Stimulated activated memory B cell treated with anti-CD40 and anti-IgM and Interleukin-4, amounts not matched to agents 10 μg/mL and 1 μg/mL and 100 μg/mL, for 72 hours (primary cell): Measurements from ENCODE around the gene CSNK2B.
A peak's percentile ranks its signal among the peaks of the same experiment; 100 is the strongest.

ENCODE experiments used
- ATAC-seq: fragments of 150-1000 bp; cut with Tn5 transposase; 2 replicates; pipeline ENCODE4 v1.10.0; 2021
- H3K27ac Mint-ChIP-seq: one replicate; pipeline ENCODE4 v1.8.0; 2022; ENCODE audit warnings: mild to moderate bottlenecking, mixed read lengths
- H3K27me3 Mint-ChIP-seq: one replicate; pipeline ENCODE4 v1.8.0; 2022; ENCODE audit warnings: mixed read lengths
- H3K36me3 Mint-ChIP-seq: one replicate; pipeline ENCODE4 v1.8.0; 2022; ENCODE audit warnings: mixed read lengths
- H3K4me1 Mint-ChIP-seq: one replicate; pipeline ENCODE4 v1.8.0; 2022; ENCODE audit warnings: mixed read lengths
- H3K4me3 Mint-ChIP-seq: one replicate; pipeline ENCODE4 v1.8.0; 2022; ENCODE audit warnings: mild to moderate bottlenecking, moderate library complexity, mixed read lengths
- H3K9me3 Mint-ChIP-seq: one replicate; pipeline ENCODE4 v1.8.0; 2022; ENCODE audit warnings: mixed read lengths

Gene CSNK2B

GRCh38 chr6:31689249-31690110 lies 23.6 kb downstream of the CSNK2B start:
- peaks cover 55% of the 10 kb centered on the region for H3K36me3 Mint-ChIP-seq
- no peaks in the 10 kb centered on the region for H3K9me3 Mint-ChIP-seq
- H3K27me3 Mint-ChIP-seq, result no peaks in the 10 kb centered on the region
- H3K4me3 Mint-ChIP-seq, result no peak overlapping the region
- no peak for ATAC-seq
- H3K4me1 Mint-ChIP-seq, result peaks cover 28% of the 10 kb centered on the region
- H3K27ac Mint-ChIP-seq, result peak overlapping the region; percentile 62

- Mint-ChIP-seq H3K27ac (peak overlapping the region; percentile 62), H3K4me3 (no peak overlapping the region), H3K9me3 (no peaks in the 10 kb centered on the region), H3K27me3 (no peaks in the 10 kb centered on the region), H3K36me3 (peaks cover 55% of the 10 kb centered on the region), H3K4me1 (peaks cover 28% of the 10 kb centered on the region)
- ATAC-seq, result no peak
Observed at GRCh38 chr6:31690231-31691077, 24.6 kb downstream of the CSNK2B start.

- H3K9me3 Mint-ChIP-seq, result no peaks in the 10 kb centered on the region
- no peak overlapping the region for H3K4me3 Mint-ChIP-seq
- no peak for ATAC-seq
- H3K27ac Mint-ChIP-seq, result no peak overlapping the region
- H3K27me3 Mint-ChIP-seq, result no peaks in the 10 kb centered on the region
- H3K4me1 Mint-ChIP-seq, result peaks cover 28% of the 10 kb centered on the region
- peaks cover 54% of the 10 kb centered on the region for H3K36me3 Mint-ChIP-seq
Observed at GRCh38 chr6:31691078-31691463, 25.2 kb downstream of the CSNK2B start.

- peaks cover 28% of the 10 kb centered on the region for H3K4me1 Mint-ChIP-seq
- H3K4me3 Mint-ChIP-seq, result no peak overlapping the region
- H3K9me3 Mint-ChIP-seq, result no peaks in the 10 kb centered on the region
- peaks cover 54% of the 10 kb centered on the region for H3K36me3 Mint-ChIP-seq
- ATAC-seq, result no peak
- H3K27ac Mint-ChIP-seq, result no peak overlapping the region
- no peaks in the 10 kb centered on the region for H3K27me3 Mint-ChIP-seq
Observed at GRCh38 chr6:31691564-31692108, 25.8 kb downstream of the CSNK2B start.

- Mint-ChIP-seq H3K27me3 (no peaks in the 10 kb centered on the region), H3K36me3 (peaks cover 57% of the 10 kb centered on the region), H3K9me3 (no peaks in the 10 kb centered on the region), H3K27ac (no peak overlapping the region), H3K4me1 (peaks cover 30% of the 10 kb centered on the region), H3K4me3 (no peak overlapping the region)
- no peak for ATAC-seq
Observed at GRCh38 chr6:31692353-31692752, 26.5 kb downstream of the CSNK2B start.

GRCh38 chr6:31692886-31693285 lies 27.0 kb downstream of the CSNK2B start:
- H3K4me3 Mint-ChIP-seq, result no peak overlapping the region
- H3K27me3 Mint-ChIP-seq, result no peaks in the 10 kb centered on the region
- no peak for ATAC-seq
- H3K36me3 Mint-ChIP-seq, result peaks cover 57% of the 10 kb centered on the region
- H3K9me3 Mint-ChIP-seq, result no peaks in the 10 kb centered on the region
- peaks cover 35% of the 10 kb centered on the region for H3K4me1 Mint-ChIP-seq
- no peak overlapping the region for H3K27ac Mint-ChIP-seq

GRCh38 chr6:31693535-31693934 lies 27.7 kb downstream of the CSNK2B start:
- H3K27me3 Mint-ChIP-seq, result no peaks in the 10 kb centered on the region
- ATAC-seq, result no peak
- H3K4me1 Mint-ChIP-seq, result peaks cover 37% of the 10 kb centered on the region
- no peak overlapping the region for H3K4me3 Mint-ChIP-seq
- no peaks in the 10 kb centered on the region for H3K9me3 Mint-ChIP-seq
- peaks cover 55% of the 10 kb centered on the region for H3K36me3 Mint-ChIP-seq
- no peak overlapping the region for H3K27ac Mint-ChIP-seq

GRCh38 chr6:31697555-31697954 lies 31.7 kb downstream of the CSNK2B start:
- no peaks in the 10 kb centered on the region for H3K9me3 Mint-ChIP-seq
- peak overlapping the region; percentile 23 for H3K27ac Mint-ChIP-seq
- H3K4me1 Mint-ChIP-seq, result peaks cover 33% of the 10 kb centered on the region
- H3K27me3 Mint-ChIP-seq, result no peaks in the 10 kb centered on the region
- H3K4me3 Mint-ChIP-seq, result no peak overlapping the region
- no peak for ATAC-seq
- H3K36me3 Mint-ChIP-seq, result peaks cover 24% of the 10 kb centered on the region

- peak overlapping the region; percentile 96 for H3K27ac Mint-ChIP-seq
- H3K4me1 Mint-ChIP-seq, result peaks cover 30% of the 10 kb centered on the region
- no peak for ATAC-seq
- H3K9me3 Mint-ChIP-seq, result no peaks in the 10 kb centered on the region
- H3K4me3 Mint-ChIP-seq, result no peak overlapping the region
- H3K36me3 Mint-ChIP-seq, result peaks cover 17% of the 10 kb centered on the region
- no peaks in the 10 kb centered on the region for H3K27me3 Mint-ChIP-seq
Observed at GRCh38 chr6:31700740-31701401, 35.0 kb downstream of the CSNK2B start.

GRCh38 chr6:31701666-31702404 lies 36.0 kb downstream of the CSNK2B start:
- H3K4me3 Mint-ChIP-seq, result peak overlapping the region; percentile 100
- H3K4me1 Mint-ChIP-seq, result peaks cover 30% of the 10 kb centered on the region
- ATAC-seq, result no peak

GRCh38 chr6:31702405-31702818 lies 36.5 kb downstream of the CSNK2B start:
- H3K4me1 Mint-ChIP-seq, result peaks cover 27% of the 10 kb centered on the region
- peaks cover 5% of the 10 kb centered on the region for H3K36me3 Mint-ChIP-seq
- H3K27me3 Mint-ChIP-seq, result no peaks in the 10 kb centered on the region
- no peaks in the 10 kb centered on the region for H3K9me3 Mint-ChIP-seq
- ATAC-seq, result peak; percentile 4
- H3K4me3 Mint-ChIP-seq, result peak overlapping the region; percentile 100
- H3K27ac Mint-ChIP-seq, result peak overlapping the region; percentile 96

More at GRCh38 chr6:31701666-31702404, 36.0 kb downstream of the CSNK2B start:
- Mint-ChIP-seq H3K9me3 (no peaks in the 10 kb centered on the region), H3K27me3 (no peaks in the 10 kb centered on the region), H3K27ac (peak overlapping the region; percentile 96), H3K36me3 (peaks cover 10% of the 10 kb centered on the region)

- H3K4me3 Mint-ChIP-seq, result peak within 1 kb of the TSS; percentile 100
- H3K9me3 Mint-ChIP-seq, result no peaks in the 10 kb centered on the region
- H3K27me3 Mint-ChIP-seq, result no peaks in the 10 kb centered on the region
- ATAC-seq, result peak; percentile 99
- peaks cover 20% of the 10 kb centered on the region for H3K4me1 Mint-ChIP-seq
- H3K36me3 Mint-ChIP-seq, result no peaks in the 10 kb centered on the region
- H3K27ac Mint-ChIP-seq, result peak within 1 kb of the TSS; percentile 96
Observed at GRCh38 chr6:31702819-31703716, 37.2 kb downstream of the CSNK2B start, which contains the start of gene ABHD16A. Gene ABHD16A (minus strand): TSS chr6:31703324. CDS start chr6:31703281, 43 bp downstream.

GRCh38 chr6:31705931-31706330 lies 40.1 kb downstream of the CSNK2B start:
- Mint-ChIP-seq H3K27ac (no peak overlapping the region), H3K36me3 (no peaks in the 10 kb centered on the region), H3K4me1 (peaks cover 24% of the 10 kb centered on the region), H3K4me3 (no peak overlapping the region), H3K9me3 (no peaks in the 10 kb centered on the region), H3K27me3 (no peaks in the 10 kb centered on the region)
- no peak for ATAC-seq
